ENCODE data around the gene RASAL3. TPM values are rescaled to one million over a fixed set of nuclear protein-coding genes. Genes with fewer than 3 reads are reported as not detected.
"Not testable (repeated sequence)": the region's sequence is repeated elsewhere in the genome, so short reads cannot be mapped to it uniquely, and the experiment has no call there.

The RASAL3 gene
- total RNA-seq, 1 donor from 2014 or later = 18.1 TPM

DNA sequence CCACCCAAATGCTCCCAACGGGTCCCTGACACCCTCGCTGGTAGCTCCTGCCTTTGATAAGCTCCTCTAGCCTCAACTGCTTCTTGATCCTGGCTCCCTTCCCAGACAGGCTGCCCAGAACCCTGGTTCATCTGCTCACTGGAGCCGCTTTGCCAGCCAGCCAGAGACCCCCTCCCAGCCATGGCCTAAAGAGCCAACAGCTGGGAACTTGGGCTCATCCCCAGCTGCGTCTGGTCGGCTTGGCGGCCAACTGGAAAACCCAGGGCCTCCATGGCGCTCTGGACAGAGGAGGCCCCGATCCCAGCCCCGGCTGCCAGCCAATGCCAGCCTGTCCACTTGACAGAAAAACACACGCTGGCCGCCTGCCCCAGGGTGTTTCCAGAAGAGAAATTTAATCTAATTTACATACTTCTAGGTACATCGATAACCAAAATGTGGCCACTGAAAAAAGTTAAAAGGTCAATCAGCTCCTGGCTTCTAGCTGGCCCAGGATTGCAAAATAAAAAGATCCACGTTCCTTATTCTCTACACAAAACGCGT, 42.6 kb downstream of the RASAL3 start:
- no peak for DNase-seq (ENCODE audit: extremely low read depth, low read depth, low spot score)

DNA sequence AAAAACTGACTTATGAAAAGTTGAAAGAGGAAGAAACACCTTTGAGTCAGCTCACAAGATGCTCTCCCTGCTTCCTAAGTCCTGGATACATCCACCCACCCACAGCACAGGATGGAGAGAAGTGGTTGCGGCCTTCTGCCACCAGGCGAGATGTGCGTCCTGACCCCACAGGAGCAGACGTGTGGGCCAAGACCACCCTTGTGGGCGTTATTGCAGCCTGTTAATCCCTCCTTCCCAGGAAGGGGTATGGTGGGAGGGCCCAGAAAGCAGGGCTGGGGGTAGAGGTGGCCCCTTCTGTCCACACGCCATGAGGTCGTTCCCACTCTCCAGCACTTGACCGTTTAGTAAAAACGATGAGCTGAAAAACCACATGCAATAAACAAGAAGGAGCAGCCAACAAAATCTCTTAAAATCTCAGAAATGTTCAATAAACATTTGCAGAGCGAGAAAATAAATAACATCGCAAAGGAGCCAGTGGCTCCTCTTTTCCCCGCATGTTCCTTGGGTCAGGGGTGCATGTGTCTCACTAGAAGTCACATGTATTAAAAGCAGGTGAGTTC, 43.1 kb downstream of the RASAL3 start:
- DNase-seq (ENCODE audit: extremely low read depth, low read depth, low spot score) = no peak

DNA sequence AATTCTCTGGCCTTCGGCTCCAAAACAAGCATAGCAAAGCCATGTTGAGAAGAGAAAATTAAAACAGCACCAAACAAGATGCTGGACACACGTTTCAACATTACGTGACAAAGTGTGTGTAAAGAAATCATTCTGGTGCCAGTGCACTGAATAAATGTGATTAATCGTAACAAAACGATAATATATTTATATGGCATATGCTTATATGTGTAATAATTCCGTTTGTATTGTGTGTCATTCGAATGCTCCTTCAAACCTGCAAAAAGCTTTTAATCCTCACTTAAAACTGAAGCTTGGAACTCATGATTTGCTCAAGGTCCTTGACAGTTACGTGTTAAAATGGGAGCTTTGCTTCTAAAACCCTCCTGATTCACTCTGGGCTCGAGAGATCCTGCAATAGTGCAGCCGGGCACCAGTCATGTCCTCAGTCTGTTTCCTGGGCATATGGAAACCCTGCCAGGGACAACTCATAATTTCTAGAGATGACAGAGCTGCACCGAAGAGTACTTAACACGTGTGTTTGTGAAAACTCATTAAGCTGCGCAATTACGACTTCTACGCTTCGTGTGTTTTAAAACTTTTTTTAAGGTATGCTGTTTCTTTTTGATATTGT, 44.8 kb downstream of the RASAL3 start:
- no peak for DNase-seq (ENCODE audit: extremely low read depth, low read depth, low spot score)

DNA sequence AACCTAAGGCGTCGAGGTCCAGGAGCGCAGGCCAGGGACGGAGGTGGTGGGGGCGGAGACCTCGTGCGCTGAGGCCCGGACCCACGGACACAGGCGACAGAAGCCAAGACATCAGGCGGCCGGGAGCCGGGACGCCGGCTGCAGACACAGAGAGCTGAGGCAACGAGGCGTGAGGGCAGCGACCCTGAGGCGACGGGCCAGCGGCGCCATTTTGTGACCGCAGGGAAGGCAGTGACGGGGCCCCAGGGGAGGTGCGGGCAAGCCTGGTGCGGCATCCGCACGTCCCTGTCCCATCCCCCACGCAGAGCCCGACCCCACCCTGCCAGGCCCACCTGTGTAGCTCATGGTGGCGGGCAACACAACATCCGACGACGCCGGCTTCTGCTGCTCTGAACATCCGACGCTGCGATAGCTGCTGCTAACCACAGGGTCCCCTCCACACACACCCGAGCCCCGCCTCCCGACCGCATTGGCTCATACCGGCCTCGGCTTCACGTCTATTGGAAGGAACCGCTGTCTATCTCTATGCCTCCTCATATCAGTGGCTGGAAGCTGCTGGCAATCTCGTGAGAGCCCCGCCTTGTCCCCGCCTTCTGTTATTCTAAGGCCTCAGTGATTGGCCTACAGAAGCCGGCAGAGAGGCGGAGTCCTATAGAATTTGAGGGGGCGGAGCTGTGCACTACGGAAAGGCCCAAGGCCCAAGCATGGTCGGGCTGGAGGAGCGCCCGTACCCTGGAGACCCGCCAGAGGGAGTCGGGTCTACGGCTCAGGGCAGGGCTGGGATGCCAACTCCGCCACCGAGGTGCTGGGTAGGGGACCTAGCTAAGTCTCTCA, 45.5 kb downstream of the RASAL3 start, which contains the start of gene AKAP8L:
AKAP8L (minus strand) TSS at position 410 of the 834 bp plus-strand sequence; CDS start at position 345, 65 bp downstream.
- peak; percentile 98 for DNase-seq (ENCODE audit: extremely low read depth, low read depth, low spot score)

DNA sequence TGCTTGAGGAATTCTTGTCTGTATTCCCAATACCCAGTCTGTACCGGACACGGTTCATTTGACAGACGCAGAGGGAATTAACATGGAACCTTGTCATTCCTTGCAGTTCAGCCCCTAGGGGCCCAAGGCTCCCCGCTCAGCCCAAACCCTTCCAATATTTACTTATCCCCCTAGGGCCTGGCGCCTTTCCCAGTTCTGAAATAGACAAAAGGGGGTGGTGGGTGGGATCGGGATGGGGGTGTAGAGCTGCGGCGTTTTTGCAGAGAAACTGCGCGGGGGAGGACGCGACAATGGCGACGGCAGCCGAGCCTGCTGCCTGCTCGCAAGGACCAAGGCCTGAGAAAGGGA, 46.1 kb downstream of the RASAL3 start:
- no peak for DNase-seq (ENCODE audit: extremely low read depth, low read depth, low spot score)

DNA sequence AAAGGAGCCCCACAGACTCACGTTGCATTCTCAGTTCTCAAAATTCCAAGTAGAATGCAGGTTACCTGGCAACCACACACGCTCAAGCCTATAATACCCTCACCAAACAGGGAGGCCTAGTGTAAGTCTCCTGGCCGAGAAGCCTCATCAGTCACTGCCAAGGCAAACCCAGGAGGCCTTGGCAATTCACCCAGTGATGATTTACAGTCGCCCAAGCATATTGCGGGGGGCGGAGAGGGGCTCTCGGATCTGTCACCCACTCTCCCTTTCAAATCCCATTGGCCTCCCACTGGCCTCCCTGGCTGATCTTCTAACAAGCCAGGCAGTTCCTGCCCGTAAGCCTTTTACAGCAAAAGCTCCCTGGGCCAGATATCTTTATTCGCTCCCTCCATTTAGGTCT, 46.6 kb downstream of the RASAL3 start:
- DNase-seq (ENCODE audit: extremely low read depth, low read depth, low spot score) = no peak

DNA sequence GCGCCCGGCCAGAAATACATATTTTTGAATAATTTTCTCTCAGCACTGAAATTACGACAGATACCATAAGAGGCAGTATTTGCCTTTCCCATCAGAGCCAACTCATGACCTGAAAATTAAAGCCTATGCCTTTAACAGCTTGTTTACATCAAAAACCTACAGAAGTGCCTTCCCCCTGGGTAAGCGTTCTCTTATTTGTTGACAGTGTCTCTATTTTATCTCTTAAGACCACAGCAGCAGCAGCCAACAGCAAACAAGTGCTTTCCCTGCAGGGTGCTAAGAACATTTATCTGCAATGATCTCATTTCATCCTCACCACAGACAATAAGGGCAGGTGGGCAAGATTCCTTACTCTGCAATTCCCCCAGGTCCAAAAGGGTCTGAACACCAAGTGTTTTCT, 51.5 kb downstream of the RASAL3 start:
- no peak for DNase-seq (ENCODE audit: extremely low read depth, low read depth, low spot score)

DNA sequence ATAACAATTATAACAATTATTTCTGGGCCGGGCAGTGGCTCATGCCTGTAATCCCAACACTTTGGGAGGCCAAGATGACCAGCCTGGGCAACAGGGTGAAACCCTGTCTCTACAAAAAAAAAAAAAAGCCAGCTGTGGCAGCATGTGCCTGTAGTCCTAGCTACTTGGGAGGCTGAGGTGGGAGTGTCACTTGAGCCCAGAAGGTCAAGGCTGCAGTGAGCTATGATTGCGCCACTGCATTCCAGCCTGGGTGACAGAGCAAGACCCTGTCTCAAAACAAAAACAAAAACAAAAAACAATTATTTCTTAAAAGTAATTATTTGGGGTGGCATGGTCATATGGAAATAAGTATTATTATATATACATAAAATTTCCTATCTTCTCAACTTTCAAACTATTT, 53.0 kb downstream of the RASAL3 start:
- DNase-seq (ENCODE audit: extremely low read depth, low read depth, low spot score) = not testable (repeated sequence)

DNA sequence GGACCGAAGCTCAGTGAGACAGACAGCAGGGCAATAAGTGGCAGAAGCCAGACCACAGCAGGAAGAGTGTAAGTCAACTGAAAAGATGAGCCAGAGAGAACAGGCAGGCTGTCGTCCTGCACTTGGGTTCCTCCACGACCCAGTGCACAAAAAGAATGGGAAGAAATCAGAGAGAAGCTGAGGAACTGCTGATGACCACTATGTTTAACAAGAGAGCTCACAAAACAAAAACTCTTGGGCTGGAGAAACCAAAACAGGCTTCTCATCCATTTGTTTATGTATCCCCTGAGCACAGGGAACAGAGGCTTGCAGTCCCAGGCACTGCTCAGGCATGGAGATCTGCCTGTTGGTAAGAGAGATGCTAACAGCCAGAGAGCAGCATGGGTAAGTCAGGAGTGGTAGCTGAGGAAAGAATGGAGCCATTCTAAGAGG, 59.5 kb downstream of the RASAL3 start:
- no peak for DNase-seq (ENCODE audit: extremely low read depth, low read depth, low spot score)

DNA sequence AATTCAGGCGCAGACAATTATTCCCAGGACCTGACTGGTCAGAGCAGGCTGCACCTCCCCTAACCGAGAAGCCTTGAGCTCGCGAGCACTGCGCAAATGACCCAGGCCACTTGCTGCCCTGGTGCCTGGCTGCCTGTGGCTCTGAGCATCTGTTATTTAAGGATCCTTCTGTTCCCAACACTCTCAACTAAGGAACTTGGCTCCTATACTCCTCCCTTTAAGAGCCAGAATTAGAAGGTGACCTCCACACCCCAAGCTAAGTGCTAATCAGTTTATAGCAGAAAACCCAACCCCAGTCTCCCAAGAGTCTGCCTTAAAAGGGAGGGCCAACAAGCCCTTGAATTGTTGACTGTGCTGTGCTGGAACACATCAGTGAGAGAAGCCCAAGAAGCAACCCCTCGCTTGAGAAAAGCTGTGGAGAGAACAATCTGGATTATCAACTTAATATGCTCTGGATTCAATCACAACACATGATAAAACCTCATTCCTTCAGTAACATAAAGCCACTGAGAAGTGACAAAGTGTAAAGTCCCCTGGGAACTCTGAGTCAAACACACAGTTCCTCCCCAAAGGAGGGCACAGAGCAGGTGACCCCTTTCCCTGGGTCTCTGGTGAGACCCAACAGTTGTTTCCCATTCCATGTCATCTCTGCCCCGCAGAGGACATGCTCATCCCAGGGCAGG, 60.1 kb downstream of the RASAL3 start:
- no peak for DNase-seq (ENCODE audit: extremely low read depth, low read depth, low spot score)

DNA sequence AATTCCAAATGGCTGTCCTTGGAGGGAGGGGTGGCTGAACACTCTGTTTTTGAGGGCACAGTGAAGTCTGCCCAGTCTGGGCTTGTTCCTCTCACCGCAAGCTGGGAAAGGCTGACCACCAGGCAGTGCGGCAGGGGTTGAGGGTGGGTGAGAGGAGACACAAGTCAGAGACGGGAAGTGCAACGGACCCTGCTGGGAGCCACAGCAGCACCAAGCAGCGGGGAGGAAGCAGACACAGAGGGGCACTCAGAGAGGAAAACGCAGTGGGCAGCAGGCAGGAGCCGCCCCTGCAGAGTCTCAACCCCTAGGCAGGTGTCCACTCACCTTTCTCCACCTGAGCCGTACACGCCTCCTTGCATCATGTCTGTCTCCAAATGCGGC, 61.2 kb downstream of the RASAL3 start:
- DNase-seq (ENCODE audit: extremely low read depth, low read depth, low spot score) = no peak

DNA sequence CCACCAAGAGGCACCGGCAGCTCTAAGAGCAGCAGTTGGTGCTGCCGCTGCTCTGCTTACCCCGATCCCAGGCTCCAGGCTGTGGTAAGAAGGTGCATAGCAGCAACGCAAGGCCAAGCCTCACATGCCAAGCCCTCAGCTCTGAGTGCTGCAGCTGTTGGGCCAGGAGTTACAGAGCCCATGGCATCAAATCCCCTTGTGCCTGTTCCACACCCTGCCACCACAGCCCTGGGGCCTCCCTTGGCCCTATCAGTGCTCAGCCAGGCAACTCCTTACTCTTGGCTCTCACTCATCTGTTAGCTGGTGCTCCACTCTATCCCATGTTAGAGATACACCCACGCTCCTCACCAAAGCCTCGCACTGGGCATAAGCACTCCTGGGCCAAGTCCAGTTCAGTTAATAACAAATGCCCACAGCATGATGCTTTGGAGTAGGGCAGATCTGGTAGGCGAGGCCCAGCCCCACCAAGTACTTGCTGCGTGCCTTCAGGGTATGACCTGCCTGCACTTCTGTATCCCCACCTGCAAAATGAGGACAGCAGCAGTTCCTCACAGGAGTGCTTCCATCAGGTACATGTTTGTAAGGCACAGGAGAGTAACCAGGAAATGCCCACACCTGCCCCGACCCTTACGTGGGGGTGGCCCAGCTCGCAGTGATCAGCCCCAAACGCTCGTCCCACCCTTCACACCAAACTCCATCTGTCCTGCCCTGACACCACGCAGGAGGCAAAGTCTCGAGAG, 61.8 kb downstream of the RASAL3 start:
- DNase-seq (ENCODE audit: extremely low read depth, low read depth, low spot score) = no peak

Other genes with a start within 250 kb of the RASAL3 start
- gene EPHX3, start 232.1 kb downstream of the RASAL3 start, total RNA-seq = not detected in 2 replicates
- 38.3 and 58.0 TPM in 2 replicates for gene BRD4, start 132.0 kb downstream of the RASAL3 start, total RNA-seq
- gene AKAP8, start 84.8 kb downstream of the RASAL3 start, total RNA-seq = 24.3 and 30.2 TPM in 2 replicates
- 67.7 and 106 TPM in 2 replicates for gene AKAP8L, start 45.6 kb downstream of the RASAL3 start, total RNA-seq
- gene WIZ, start 14.6 kb downstream of the RASAL3 start, total RNA-seq = 59.6 and 84.4 TPM in 2 replicates
- 0.29 TPM in 1 of 2 replicates, not detected in the other for gene PGLYRP2, start 15.0 kb upstream of the RASAL3 start, total RNA-seq
- gene CYP4F22, start 44.0 kb upstream of the RASAL3 start, total RNA-seq = 0.06 TPM in 1 of 2 replicates, not detected in the other
- not detected in 2 replicates for gene CYP4F8, start 150.7 kb upstream of the RASAL3 start, total RNA-seq
- not detected in 2 replicates for gene CYP4F3, start 176.4 kb upstream of the RASAL3 start, total RNA-seq
- not detected in 2 replicates for gene CYP4F12, start 208.5 kb upstream of the RASAL3 start, total RNA-seq